Measurements from ENCODE around the gene MTR.
"Not testable (repeated sequence)": the region's sequence is repeated elsewhere in the genome, so short reads cannot be mapped to it uniquely, and the experiment has no call there.

Gene MTR

DNA sequence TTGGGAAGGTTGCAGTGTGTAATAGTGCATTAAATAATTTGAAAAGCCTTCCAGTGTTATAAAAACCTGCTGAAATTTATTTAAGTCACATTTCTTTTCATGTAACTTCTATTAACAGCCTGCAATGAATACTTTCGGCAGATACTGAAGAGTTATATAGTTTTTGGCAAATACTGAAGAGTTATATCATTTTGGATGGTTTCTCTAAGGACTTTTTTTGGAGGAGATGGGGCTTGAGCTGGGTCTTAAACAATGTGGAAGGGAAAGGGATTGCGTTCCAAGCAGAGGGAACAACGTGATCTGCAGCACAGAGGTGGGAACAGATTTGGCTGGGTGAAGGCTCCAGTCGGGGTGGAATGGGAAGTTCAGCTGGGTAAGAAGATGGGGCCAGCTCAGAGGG is 39.8 kb downstream of the MTR start:
- no peak for DNase-seq

DNA sequence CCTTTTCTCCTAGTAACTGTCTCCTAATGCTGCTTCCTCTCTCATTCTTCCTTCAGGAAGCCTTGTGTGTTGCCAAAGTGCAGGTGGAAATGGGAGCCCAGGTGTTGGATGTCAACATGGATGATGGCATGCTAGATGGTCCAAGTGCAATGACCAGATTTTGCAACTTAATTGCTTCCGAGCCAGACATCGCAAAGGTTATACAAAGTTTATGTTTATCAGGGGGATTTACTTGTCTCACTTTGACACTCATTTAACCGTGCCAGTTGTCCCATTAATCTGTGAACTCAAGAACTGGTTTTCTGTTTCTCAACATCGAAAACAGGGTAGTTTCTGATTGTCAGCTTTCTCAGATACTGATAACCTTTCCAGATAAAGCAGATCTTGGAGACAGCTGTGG is 40.4 kb downstream of the MTR start:
- DNase-seq: no peak

DNA sequence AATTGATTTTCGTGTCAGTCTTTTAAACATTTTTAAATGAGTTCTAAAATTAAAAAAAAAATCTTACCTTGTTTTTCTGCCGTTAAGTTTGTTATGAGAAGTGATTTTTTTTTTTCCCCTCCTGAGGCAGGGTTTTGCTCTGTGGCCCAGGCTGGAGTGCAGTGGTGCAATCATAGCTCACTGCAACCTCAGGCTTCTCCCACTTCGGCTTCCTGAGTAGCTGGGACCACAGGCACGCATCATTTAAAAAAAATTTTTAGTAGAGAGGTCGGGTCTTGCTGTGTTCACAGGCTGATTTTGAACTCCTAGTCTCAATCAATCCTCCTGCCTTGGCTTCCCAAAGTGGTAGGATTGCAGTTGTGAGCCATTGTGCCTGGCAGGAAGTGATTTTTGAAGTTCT is 41.1 kb downstream of the MTR start:
- DNase-seq: no peak

DNA sequence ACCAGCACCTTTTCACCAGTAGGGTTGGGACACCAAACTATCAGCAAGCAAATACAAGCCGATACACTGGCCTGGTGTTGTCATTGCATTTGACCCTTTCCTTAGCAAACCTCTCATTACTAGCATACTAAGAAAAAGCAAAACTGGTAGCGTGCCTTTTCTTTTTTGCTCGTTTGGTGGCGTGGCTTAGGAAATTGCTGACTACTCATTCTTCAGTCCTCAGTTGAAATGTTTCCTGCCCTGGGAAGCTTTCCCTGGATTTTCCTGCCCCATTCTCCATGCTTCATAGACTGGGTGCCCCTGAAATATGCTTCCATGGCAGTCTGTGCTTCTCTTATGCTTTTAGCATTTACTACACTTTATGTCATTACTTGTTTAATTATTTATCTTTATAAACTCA is 42.0 kb downstream of the MTR start:
- no peak for DNase-seq

DNA sequence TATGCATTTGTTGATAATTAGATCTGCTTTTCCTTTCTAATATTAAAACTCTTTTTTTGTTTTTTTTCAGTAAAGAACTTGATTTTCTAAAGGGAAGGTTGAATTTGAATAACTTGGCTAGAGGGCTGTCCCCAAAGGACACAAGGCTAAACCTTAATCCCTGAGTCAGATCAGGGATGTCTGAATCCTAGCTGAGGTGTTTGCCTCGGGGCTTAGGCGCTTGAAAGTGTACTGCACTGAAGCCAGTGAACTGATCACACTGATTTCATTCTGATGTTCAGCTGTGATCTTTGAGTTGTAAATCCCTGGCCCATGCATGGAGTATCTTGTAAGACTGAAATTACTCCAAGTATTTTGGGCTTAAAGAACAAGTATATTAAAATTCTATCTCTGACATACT is 42.8 kb downstream of the MTR start:
- no peak for DNase-seq

DNA sequence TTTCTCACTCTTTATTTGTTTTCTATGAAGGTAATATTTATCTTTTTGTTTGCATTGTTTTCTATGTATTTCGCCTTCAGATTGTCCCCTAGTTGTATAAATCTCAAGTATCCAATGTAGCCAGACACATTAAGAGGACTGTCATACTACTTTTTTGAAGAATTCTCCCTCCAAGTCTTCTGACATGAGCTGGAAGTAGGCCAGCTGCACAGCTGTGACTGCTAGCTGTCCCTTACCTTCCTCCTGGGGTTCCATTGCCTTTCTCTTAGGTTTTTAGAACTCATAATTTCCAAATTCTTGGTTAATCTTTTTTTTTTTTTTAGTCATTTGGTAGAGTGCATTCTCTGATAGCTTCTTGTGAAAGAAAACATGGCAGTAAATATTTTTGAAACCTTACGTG is 46.2 kb downstream of the MTR start:
- no peak for DNase-seq

DNA sequence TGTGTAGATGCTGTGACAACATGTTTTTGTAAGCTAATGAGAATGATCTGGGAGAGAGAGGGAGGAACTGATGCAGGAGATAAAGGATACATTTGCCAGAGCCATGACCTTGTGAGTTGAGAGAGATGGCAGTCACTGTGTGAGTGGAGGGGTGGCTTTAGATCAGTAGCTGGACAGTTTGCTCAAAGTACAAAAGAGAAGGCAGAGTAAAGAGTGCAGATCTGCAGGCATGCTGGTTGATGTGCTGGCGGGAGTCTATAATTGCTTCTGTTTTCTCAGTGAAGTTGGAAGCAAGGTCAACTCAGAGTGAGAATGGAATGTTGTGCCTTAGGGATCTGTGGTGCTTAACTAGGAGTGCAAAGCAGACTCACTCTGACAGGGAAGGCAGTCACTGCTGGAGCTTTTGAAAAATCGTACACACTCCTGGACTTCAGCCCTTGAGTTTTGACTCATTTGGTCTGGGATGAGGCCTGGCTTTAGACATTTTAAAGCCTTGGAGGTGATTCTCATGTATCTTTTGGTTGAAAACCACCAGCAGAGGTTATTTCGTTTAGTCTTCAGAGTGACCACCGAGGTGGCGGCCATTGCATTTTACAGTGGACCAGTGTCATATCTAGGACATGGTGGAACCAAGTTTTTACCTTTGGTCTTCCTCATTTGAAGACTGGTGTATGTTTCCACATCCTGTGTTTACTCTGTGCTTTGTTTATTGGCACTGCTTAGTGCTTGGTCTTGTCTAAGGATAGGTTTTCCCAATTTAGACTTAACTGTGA is 49.6 kb downstream of the MTR start:
- no peak for DNase-seq

DNA sequence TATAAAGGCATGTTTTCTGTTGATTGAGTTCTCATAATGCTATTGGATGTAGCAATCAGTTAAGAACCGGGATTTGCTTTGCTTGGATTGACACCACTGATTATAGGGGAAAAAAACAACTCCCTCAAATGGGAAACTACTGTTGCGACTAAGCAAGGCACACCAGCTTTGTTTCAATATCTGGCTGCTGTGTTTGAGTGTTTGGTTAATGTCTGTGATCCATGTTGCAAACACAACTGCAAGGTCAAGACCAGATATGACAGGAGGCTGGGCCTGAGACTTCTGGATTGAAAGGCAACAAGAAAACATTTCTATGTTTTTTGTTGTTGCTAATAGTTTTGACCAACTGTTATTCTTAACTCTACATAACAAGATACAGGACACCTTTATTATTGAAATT is 50.7 kb downstream of the MTR start:
- DNase-seq: no peak

DNA sequence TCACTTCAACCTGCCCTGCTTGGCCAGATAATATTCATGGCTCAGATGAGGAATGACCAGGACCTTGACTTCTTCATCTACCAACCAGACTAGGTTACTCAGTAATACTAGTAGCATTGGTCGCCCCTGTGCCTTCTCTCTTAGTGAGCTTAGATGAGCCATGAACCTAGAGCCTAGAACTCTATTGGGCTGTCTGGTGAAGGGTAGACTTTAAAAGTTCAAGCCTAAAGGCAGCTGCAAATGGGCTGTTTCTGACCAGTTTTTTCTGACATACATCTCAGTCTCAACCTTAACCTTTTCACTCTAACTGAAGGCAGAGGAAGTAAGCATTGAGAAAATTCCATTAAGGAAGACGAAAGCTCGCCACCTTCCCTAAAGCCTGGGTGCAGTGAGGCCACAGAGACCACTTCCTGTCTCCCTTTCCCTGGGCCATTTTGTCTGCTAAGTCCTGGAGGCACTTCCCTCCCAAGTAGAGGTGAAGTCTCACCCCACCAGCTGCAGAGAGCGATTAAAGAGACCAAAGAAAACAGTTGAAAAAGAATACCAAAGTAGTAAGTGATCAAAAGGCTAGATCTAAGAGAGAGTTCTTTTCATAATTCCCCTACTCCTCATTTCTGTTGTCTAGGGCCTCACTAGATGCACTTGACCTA is 53.3 kb downstream of the MTR start:
- no peak for DNase-seq

DNA sequence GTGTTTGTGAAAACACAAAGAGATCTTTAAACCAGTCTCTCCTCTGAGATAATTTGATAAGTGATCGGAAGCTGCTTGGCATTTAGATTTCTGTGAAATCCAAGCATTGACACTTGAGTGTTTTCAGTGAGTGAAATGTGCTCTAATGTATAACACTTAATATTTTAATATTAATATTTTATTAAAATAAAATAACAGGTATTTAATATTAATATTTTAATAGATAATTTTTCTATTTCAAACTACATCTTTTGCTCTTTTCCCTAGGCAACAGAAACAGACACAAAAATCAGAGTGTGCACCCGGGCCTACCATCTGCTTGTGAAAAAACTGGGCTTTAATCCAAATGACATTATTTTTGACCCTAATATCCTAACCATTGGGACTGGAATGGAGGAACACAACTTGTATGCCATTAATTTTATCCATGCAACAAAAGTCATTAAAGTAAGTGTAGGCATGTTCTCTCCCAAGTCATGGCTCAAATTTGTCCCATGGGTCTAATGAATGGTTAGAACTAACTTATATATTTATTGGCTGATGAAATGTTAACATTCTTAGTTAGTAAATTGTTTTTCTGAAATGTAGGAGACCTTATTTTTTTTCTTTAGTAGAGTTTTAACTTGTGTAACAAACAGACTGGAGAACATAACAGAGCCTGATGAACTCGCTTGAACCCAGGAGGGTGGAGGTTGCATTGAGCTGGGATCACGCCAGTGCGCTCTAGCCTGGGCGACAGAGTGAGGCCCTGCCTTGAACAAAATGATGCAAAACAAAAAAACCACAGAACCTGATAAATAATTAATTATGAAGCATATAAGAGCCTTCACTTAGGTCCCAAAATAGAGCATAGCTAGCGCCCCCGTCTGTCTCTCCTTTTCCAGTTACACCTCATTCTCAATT is 55.2 kb downstream of the MTR start:
- no peak for DNase-seq

DNA sequence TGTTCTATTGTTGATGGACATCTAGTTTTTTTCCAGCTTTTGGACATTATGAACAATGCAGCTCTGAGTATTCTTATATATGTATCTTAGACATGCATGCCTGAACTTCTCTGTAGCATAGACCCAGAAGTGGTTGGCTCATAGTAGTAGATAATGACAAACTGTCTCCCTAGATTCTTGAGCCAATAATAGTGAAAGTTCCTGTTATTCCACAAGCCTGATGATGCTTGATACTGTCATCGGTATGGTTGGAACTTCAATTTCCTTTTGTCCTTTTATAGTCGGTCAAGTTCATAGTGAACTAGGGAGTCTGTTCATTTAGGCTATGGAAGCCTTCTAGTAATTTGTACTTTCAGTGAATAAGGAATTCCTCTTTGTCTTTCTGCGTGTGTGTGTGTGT is 56.8 kb downstream of the MTR start:
- no peak for DNase-seq

DNA sequence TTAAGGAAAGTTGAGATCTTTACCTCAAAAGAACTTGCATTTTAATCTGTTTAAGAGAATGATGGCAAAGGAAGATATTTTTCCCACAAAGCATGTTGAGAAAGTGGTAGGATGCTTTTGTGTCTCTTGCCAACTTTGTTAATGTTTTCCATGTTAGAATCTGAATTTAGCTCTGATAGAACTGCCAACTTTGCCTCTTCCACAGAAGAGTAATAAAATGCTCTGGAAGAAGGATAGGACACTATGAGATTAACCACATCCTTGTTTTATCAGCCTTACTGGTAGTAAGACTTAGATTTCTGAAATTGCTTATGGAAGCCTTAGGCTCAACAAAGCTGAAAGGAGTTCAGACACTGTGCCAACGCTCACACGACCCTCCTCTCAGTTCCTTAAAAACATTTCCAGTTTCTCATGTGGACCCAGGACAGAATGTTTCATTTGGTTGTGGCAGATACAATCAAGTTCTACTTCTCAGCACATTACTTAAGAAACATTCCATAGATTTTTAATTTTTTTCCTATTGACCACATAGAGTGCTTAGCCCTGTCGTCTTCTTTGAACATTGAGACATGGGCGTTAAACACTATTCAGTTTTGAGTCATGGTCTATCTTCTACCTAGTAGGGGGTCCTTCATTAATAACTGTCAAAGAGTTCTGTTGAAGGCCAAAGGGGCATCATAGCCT is 59.0 kb downstream of the MTR start:
- DNase-seq: no peak

DNA sequence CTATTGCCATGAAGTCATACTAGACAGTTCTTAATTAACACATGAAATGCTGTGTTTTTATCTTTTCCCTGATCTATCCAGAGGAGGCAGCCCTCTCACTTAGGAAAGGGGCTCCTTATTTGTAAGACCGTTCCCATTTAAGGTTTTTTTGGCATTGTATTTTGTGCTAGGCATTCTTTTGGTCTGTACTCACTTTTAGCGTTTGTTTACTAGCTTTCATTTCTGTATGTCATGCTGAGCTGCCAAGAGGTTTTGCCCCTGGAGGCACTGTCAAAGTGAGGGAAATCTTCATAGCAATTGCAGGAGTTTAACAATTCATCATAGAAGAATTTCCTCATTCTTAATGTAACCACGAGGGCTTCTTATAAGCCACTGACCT is 59.5 kb downstream of the MTR start:
- DNase-seq: no peak

DNA sequence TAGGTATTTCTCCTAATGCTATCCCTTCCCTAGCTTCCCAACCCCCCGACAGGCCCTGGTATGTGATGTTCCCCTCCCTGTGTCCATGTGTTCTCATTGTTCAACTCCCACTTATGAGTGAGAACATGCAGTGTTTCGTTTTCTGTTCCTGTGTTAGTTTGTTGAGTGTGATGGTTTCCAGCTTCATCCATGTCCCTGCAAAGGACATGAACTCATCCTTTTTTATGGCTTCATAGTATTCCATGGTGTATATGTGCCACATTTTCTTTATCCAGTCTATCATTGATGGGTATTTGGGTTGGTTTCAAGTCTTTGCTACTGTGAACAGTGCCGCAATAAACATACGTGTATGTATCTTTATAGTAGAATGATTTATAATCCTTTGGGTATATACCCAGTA is 61.6 kb downstream of the MTR start:
- not testable (repeated sequence) for DNase-seq

DNA sequence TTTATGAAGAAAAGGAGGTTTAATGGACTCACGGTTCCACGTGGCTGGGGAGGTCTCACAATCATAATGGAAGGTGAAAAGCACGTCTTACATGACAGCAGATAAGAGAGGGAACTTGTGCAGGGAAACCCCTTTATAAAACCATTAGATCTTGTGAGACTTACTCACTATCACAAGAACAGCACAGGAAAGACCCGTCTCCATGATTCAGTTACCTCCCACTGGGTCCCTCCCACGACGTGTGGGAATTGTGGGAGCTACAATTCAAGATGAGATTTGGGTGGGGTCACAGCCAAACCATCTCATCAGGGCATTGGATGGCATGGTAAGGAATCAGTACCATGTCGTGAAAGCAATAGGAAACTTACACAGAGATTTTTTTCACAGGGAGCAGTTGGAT is 63.1 kb downstream of the MTR start:
- DNase-seq: no peak

DNA sequence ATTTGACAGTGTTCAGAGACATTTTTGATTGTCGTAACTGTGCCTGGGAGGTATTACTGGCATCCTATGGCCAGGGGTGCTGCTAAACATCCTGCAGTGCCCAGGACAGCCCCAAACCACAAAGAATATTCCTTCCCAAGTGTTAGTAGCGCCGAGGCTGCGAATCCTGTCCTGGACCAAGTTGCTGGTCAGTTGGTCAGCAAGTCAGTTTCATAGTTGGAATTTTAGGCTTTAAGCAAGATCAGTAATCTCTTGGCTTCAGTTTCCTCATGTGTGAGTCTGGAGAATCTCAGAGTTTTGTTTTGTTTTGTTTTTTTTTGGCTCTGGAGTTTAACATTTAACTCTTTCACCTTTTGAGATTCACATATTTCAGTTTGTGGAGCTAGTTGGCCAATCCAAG is 65.0 kb downstream of the MTR start:
- no peak for DNase-seq

DNA sequence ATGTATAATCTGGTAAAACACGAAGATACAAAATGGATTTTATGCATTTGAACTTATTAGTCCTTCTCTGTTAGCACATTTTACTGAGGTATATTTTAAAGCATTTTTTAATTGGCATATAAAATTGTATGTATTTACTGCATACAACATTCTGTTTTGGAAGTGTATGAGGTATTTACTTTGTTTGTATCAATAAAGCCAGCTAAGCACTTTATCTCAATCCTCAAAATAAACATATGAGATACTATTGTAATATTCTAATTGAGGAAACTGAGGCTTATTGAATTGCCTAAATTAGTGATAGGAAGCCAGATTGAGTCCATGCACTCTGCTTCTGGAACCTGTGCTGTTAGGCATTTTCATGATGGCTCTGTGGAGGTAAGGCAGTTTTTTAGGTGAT is 65.6 kb downstream of the MTR start:
- DNase-seq: no peak

DNA sequence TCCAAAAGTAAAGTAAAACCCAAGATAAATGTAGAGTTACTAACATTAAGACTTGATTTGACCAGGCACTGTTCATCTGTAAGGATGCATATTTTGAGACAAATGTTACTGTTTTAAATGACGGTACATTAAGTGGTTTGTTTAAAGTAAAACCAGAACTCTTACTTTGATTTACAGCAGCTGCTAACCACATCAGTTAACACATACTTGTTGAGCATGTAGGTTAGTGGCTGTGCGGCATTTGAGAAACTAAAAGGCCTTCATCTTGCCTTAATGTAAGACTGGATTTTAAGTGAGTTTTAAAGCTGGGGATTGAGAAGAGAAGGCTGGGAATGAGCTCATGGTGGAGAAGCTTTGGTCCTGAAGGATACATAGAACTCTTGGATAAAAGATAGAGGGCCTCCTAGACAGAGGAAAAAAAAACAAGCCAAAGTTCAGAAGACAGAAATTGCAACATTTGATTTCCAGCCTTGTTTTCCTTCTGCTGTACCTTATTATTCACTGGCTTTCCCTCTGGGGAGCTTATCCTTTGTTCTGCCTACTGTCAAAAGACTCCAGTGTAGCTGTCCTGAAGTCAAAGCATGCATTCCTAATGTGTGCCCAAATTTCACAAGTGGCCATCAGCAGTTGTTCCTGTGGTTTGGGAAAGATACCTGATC is 66.6 kb downstream of the MTR start:
- no peak for DNase-seq

DNA sequence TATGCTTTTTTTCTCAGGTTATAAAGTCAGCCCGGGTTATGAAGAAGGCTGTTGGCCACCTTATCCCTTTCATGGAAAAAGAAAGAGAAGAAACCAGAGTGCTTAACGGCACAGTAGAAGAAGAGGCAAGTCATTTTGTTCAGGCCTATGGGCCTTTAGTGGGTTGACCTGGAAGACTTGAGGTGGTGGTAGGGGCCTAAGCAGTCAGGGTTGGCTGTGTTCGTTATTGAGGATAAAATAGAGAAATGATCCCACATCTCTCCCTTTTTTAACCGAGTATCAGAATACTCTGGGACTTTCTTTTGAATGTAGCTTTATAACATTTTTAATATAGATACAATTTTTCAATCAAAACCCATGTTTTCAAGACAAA is 67.1 kb downstream of the MTR start:
- no peak for DNase-seq

DNA sequence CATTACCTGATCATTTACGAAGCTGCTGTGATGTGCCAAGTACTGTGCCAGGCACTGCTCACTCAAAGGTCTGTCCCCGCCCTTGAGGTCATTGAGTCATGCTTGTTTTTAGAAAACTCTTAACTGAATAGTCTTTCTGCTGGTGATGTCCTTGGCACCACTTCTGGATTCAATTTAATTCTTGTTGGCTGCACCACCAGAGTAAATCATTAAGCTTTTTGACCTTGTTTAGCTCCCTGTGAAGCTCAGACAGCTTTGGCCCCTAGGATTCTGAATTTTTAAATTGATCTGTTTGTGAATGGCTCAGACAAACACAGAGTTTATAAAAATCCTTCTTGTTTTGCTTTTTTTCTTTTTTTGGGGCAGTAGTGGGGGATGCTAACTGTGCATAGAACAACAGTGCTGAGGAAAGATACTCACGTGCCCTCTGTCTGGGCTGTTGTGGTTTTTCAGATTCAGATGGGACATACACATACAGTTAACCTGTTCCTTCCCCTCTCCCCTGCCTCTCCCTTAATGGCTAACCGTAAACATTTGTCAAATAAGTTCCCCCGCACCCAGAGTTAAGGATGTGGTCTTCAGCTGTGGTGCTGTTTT is 67.6 kb downstream of the MTR start:
- no peak for DNase-seq

DNA sequence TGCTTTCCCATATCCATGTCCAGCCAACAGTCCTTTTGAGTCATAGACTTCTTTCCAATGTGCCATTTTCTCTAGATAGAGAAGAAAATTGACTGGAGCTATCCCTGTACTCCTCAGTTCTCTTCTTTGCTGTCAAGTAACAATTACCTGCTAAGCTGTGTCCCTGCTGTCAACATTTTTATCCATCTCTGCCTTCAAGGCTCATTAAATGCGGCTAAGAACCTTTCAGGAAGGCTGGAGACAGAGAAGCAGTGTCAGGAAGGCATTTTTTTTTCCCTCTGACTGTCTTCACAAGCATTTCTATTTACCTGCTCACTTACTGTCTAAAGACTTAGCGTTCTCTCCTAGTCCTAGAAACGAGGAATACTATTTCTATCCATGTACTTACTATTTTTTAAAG is 69.1 kb downstream of the MTR start:
- DNase-seq: no peak
